GM18868 (cell line): ENCODE data around the gene RASSF9.
A peak's percentile ranks its signal among the peaks of the same experiment; 100 is the strongest.

Source experiments
- ATAC-seq: cut with Tn5 transposase; IDR thresholded peaks from one replicate; pipeline ENCODE4 v1.9.1; 2021; ENCODE audit warnings: mild to moderate bottlenecking, moderate library complexity; ENCODE audit not compliant: unreplicated experiment

The RASSF9 gene

DNA sequence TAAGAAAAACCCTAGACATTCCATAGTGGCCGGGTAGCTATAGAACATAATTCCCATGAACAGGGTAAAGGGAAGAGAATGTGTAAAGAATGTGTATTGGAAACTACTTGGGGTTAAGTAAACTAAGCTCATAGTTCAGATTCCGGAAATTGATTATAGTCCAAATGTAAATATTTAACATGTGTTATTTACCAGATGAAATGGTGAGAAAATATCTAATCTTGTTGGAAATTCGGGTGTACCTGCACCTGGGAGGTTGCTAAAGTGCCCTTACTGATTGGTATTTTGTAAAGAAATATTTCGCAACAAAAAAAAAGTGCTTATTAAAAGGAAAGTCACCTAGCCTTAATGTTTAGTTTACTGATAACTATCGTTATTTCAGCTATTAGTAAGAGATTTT lies 14.4 kb downstream of the RASSF9 start:
- no peak for ATAC-seq

DNA sequence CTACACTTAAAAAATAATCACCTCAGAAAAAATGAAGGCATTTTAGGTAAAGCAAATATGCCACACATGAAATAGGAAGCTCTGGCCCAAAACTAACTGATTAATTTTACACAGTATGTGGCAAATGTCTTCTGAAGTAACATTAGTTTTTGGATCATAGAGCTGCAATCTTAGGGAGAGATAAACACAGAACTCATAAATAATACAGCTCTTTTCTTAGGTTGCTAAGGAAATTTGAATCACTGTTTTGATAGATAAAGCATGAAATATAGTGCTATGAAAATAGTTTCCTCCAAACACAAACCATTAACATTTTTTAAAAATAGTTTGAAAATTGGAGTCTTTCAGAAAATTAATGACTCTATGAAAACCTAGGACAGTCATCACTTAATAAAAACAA lies 15.0 kb downstream of the RASSF9 start:
- ATAC-seq, result no peak

DNA sequence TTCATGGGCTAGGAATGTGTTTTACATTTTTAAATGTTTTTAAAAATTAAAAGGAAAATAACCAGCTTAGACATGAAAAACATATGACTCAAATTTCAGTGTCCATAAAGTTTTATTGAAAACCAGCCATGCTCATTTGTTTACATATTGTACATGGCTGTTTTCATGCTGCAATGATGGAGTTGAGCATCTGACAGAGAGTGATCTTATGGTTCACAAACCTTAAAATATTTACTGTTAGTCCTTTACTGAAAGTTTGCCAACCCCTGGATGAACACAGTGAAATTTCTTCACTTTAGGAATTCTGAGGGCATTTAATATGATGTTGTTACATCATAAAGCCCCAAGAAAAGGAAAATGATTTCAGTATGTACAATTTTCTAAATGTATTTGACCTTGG lies 16.1 kb downstream of the RASSF9 start:
- no peak for ATAC-seq

DNA sequence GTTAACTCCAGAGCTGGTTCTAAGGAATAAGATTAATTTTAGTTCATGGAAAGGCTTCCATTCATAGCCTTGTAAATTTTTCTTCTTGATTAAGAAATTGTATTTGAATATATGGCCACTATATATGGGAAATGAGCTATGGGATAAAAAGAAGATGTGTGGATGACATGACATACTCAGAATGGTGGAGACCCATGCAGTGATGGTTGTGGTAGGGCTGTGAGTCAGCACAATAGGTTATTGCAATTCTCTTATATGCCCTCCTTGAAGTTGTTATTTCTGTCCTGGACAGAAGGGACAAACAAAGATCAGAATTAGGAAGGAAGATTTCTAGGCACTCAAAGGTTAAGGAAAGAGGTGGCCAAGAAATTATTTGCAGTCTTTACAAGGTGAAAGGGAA lies 21.5 kb downstream of the RASSF9 start:
- ATAC-seq, result no peak

DNA sequence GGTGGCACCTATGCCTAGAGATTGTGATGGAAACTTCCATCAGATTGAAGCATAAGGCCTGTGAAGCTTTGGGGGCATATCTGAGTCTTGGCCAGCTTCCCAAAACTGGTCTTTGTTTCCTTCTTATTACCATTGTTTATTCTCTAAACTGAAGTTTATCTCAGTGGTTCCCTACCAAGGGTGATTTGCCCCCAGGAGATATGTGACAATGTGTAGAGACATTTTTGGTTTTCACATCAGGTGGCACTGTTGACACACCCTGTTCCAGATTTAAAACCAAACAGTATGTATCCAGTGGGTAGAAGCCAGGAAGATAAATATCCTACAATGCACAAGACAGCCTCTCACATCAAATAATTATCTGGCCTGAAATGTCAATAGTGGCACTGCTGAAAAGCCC lies 22.1 kb downstream of the RASSF9 start:
- no peak for ATAC-seq

DNA sequence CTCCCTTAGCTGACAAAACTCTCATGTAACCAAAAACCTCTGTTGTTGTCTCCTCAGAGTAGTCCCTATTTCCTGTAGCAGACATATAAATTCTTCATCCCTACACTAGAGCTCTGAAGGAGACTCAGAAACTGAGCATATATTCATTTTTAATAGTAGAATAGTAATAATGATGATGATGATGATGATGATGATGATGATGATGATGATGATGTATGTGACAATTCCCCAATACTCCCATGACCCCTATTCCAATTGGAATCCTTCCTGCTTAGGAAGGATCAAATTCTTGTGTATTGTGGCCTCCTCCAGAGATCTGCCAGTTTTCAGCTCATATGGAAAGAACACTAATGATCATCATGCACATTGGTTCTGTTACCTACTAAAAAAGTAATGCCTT lies 26.7 kb downstream of the RASSF9 start:
- no peak for ATAC-seq

DNA sequence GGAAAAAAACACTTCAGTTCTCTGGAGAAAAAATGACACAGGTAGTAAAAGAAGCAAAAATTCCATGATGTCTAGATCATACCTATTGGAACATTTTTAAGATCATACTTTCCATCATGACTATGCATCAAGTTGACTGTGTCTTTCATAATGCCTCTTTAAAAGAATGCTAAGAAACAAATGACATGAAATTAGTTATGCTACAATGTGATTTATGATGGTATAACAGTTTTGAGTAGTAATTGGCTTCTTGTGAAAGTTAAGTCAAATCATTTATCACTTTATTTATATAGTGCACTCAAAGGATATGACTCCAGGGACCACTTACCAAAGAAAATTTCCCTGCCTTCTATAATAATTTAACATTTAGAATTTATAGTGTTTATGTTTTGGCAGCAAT lies 28.5 kb downstream of the RASSF9 start:
- no peak for ATAC-seq

DNA sequence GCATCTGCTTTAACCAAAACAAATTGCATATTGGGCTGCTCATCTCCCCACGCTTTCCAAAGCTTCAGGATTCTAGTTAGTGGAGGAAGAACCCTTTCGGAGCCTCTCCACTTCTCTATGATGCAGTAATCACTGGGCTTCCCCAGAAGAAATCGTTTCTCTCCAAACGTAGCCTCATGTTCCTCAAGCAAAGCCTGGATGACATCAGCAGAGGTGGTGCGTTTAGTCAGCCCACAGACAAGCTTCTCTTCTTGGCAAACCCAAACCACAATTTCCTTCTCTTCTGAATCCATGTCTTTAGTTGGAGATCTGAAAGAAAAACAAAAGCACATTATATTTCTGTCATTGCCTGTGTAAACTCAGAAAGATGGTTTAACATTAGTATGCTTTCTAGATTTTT lies 30.6 kb downstream of the RASSF9 start:
- no peak for ATAC-seq

DNA sequence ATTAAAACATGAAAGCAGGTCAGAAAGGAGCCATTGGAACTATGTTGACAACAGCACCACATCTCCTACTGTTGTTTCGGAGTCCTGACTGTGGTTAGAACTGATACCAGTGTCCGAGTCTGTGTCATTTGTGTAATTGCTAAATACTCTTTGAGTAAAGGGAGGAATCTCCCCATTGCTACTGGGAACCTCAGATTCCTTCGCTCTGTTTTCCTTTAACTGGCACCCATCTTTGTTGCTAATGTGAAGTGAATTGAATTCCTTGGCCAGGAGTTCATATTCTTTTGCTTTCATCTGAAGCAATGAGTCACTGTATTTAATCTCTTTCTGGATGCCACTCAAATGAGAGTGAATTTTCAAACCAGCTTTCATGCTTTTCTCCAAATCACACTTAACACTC lies 31.5 kb downstream of the RASSF9 start:
- peak; percentile 69 for ATAC-seq

DNA sequence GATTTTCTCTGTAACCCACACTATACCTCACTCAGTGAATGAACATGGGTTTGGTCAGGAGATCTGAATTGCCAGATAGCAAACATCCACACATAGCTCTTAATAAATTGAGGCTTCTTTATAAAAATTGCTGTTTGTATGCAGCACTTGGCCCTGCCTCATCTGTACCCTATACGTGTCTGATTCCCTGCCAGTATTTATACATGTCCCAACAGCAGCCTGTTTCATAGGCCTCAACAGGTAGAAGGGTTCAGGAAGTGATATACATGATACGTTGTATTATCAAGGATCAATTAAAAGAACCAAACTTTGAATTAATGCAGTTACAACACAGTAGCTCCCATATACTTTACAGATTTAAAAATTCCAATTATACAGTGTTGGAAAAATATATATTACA lies 32.3 kb downstream of the RASSF9 start:
- ATAC-seq, result no peak

DNA sequence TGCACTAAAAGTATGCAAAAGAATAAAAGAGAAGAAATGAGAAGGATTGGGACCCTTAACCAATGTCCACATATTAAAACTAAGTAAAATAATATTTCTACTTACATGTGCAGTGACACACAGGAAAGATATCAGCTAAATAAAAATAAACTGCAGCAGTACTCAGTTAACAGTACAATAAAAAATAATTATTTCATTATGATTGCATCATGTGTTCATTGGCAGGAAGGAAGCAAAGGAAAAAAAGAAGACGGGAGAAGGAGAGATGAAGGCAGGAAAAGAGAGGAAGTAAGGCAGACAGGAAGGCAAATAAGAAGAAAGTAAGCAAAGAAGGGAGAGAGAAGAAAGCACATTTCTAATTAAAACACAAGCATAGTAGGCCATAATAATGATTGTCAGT lies 33.0 kb downstream of the RASSF9 start:
- no peak for ATAC-seq

DNA sequence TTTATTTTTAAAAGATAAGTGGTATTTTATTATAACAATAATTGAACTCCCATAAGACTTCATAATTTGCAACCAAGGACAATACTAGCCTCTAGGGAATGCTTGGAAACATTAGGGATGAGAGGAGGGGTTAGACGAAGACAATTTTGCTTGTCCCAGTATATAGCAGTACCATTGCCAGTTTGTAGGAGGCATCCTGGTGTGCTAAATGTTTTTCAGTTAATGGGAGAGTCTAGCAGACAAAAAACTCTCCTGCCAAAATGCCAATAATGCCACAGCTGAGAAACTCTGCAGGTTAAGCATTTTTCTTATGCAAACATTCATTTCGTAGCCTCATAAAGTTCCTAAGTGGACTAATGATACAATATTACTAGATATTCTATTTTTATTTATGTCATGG lies 38.1 kb downstream of the RASSF9 start:
- ATAC-seq, result no peak

DNA sequence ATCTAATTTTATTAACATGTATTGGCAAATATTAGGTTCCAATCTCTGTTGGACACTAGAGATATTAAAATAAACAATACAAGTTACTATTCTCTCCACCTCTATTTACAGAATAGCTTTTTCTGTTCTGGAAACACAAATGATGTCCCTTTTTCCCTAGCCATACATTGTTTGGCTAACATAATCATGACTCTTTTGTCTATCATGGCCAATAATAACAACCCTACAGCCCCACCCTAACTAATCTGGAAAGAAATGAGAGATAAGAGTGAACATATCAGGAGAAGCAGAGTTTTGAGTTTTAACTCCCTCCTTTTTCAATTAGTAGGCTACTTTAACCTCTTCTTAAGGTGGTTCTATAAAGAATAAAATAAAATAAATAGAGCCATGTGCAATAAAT lies 40.2 kb downstream of the RASSF9 start:
- ATAC-seq, result no peak

DNA sequence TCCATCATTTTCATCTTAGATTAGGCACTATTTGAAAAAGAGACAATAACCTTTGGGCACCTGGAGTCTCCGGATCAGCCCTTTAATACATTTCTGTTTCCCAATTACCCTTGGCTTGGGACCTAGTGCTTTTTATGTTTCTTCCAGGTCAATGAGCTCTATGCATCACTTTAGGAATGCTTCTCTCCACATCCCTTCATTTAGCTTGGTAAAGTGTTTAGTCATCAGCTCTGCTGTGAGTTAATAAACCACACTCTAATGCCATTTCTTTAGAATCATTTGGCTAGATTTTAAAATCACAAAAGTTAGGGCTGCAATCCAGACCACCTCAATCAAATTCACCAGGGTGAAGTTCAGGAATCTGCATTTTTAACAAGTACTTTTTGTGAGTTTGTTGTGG lies 41.7 kb downstream of the RASSF9 start:
- no peak for ATAC-seq

DNA sequence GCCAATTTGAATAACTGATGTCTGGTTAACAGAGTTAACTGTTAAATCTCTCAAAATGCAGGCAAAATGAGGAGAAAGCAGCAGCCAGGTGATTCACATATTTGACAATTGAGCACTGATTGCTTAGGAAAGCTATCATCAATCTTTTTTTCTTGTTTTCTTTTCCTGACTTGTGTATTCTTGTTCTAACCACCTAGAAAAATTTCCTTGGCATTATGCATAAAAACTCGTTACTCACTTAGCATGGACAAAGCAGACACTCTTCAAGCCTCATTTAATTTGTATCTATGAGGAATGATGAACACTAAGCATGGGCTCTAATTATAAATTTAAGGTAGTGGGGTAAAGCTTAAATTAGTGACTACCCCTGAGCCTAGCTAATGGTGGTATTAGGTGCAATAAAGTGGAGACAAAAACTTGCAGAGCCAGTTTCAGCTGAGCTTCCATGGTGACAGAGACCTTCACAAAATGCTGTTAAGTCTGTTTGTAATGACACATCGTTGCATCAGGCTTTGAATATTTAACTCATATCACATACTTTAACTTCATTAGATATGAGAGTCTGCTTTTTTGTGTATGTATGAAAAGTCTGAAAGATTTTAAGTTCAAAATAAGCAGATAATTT lies 52.0 kb downstream of the RASSF9 start:
- no peak for ATAC-seq

DNA sequence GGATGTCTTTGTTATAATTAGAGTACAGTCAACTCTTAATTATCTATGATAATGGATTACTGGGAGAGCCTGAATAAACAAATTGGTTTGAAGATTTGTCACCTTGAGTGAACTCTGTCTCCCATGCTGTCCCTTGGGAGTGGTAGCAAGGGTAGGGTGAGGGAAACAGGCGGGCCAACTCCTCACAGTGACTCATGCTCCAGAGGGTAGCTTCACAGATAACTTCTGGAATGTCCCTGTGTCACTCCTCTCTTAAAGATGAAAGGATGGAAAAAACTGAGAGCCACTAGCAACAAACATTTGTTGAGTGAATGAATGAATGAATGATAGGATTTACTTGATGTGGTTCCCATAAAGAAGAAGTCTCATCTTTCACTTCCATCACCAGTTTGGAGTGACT lies 53.5 kb downstream of the RASSF9 start:
- no peak for ATAC-seq

DNA sequence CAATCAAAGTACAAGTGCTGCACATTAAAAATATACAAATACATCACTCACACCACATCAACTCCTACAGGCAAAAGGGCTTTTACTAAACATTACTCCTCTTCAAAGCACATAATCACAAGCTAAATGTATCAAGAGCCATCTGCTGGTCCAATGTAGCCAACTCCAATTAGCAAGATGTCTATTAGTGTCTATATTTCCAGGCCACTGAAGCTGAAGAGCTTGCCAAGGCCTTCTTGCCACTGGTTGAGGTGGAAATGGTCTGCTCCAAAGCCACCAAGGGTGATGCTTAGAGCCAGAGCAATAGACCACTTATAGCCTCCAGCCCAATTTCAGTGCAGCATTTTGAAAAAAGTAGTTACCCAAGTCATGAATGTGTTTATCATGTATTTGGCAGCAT lies 54.4 kb downstream of the RASSF9 start:
- ATAC-seq, result no peak

DNA sequence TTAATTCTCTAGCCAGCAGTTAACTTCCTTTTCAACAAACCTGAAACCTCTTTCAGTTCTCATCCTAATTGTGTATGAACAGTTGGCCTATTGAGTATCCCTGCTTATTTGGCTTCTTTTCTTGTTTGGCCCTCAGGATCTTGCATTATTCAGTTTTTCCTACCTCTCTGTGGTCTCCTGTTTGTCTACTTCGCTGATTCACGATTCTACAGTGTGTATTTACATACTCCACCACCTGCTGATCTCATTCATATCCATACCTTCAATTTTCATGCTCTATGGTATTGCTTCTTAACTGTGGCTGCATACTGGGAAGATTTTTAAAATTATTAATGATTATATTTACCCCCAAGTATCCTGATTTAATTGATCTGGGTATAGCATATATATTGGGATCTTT lies 56.4 kb downstream of the RASSF9 start:
- ATAC-seq, result no peak

DNA sequence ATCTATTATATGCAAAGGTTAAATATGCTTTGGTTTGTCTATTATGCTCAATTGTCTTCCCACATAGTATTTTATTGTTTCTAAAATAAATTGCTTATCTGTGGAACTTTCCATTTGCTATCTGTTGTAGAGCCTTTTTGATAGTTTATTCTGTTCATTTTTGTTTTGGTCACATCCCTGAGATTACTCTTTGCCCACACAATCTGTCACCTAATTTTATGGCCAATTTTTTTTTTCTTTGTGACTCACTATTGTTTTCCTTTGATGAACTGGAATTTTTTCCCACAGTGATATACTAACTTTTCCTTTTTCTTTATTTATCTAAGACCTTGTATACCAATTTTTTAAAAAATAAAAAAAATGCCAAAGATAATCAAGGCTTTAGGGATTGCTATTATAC lies 61.1 kb downstream of the RASSF9 start:
- ATAC-seq, result no peak

DNA sequence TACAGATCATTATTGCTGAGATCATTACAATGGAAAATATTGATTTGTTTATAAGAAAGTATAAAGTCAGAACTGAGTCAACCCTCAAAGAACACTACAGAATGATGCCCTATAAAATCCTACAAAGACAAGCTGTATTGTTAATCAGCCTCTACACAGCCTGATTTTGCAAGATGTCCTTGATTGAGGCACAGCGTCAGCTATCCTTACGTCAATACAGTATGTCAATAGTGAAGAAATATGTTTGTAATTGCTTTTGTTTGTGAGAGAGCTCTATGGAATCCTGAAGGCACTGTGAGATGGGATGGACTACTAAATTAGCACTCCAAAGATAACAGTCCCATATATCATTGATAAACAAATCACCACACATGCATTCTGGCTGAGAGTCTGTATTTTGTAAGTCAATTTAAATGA lies 70.7 kb downstream of the RASSF9 start:
- ATAC-seq, result no peak

DNA sequence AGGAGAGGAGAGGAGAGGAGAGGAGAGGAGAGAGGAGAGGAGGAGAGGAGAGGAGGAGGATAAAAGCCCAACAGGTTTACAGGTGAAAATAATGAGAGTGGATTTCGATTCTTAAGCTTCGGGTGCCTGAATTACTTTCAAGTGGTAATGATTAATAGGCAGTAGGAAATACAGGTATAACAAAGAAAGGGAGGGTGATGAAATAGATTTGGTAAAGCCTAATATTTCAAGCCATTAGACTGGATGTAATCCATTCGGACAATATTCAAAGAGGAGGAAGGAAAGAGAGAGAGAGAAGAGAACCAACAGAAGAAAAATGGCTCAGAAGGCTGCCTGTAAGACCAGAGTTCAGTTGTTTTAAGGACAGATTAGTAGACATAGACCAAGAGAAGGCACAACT lies 76.6 kb downstream of the RASSF9 start:
- ATAC-seq, result no peak

DNA sequence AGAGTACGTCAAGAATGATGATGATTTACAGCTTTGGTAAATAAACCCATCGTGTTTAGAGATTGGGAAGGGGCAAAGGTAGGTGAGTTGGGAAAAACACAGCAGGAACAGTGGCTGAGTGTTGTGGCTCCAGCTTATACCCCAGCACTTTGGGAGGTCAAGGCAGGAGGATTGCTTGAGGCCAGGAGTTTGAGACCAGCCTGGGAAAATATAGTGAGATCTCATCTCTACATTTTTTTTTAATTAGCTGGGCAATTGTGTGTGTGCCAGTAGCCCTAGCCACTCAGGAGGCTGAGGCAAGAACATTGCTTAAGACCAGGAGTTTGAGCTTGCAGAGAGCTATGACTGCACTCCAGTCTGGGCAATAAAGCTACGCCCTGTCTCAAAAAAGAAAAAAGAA lies 77.1 kb downstream of the RASSF9 start:
- ATAC-seq, result no peak

DNA sequence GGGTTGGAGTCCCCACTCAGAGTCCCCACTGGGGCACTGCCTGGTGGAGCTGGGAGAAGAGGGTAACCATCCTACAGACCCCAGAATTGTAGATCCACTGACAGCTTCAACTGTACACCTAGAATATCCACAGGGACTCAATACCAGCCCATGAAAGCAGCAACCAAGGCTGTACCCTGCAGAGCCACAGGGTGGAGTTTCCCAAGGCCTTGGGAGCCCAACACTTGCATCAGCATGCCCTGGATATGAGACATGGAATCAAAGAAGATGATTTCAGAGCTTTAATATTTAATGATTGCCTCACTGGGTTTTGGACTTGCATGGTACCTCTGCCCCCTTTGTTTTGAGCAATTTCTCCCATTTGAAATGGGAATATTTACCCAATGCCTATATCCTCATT lies 80.4 kb downstream of the RASSF9 start:
- ATAC-seq, result no peak
